Measurements from ENCODE around the gene RNF213. TPM values are rescaled to one million over a fixed set of nuclear protein-coding genes. Genes with fewer than 3 reads are reported as not detected.
A peak's percentile ranks its signal among the peaks of the same experiment; 100 is the strongest.

Gene RNF213
- total RNA-seq, 6 experiments from 2014 or later, result 59.1 to 87.7 (median 73.0) TPM

GRCh38 chr17:80364091-80364691, 103.5 kb downstream of the RNF213 start:
- 89% methylated on average over 16 of the region's 29 CpGs for WGBS (ENCODE audit: insufficient coverage, low coverage, low lambda C conversion rate, missing lambda C conversion rate)
- TF ChIP-seq, protein P1, sequence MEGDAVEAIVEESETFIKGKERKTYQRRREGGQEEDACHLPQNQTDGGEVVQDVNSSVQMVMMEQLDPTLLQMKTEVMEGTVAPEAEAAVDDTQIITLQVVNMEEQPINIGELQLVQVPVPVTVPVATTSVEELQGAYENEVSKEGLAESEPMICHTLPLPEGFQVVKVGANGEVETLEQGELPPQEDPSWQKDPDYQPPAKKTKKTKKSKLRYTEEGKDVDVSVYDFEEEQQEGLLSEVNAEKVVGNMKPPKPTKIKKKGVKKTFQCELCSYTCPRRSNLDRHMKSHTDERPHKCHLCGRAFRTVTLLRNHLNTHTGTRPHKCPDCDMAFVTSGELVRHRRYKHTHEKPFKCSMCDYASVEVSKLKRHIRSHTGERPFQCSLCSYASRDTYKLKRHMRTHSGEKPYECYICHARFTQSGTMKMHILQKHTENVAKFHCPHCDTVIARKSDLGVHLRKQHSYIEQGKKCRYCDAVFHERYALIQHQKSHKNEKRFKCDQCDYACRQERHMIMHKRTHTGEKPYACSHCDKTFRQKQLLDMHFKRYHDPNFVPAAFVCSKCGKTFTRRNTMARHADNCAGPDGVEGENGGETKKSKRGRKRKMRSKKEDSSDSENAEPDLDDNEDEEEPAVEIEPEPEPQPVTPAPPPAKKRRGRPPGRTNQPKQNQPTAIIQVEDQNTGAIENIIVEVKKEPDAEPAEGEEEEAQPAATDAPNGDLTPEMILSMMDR (IDR thresholded peaks at IDR 0.05), result peak in 3 of 4 donors; percentile 14 to 26 (median 14)
- no peak for TF ChIP-seq POLR2A (IDR thresholded peaks at IDR 0.05)
- intact Hi-C loops (cut with DNase I), result no loop called here

DNA sequence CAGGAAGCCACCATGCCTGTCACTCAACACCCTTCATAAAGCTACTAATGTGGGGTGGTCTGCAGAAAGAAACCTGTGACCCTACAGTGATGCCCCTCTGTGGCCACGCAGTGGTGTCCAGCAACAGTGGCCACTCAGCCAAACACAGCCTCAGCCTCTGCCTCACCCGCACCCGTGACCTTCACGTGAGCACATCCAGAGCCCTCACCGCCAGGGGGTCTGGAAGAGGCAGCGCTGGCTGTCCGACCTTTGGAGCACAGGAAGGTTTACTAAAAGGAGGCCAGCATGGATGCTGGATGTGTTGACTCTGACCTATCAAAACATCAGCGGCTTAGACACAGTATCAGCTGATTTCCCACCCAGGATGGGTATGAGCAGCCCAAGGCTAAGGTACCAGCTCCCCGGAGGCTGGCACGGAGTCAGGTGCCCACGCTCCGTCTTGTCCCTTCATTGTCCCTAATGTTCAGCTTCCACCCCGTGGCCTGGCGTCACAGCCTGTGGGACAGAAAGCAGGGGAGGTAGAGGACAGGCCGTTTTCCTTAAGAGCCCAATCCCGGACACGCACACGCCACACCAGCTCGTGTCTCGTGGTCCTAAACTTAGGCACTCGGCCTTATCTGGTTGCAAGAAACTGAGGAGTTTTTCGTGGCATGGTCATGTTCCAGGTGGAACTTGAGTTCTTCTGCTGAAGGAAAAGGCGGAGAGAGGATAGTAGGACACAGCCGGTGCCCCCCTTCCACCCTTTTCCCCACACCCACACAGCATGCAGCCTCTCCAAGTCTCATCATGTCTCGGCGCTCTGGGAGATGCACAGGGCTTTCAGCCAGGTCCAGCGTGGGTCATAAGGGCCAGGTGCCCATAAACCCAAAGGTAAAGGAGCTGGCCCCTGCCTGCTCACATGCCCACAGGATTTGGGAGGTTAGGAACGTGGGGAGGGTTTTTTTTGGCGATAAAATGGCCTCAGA, 104.6 kb downstream of the RNF213 start:
- ATAC-seq (no peak), DNase-seq (peak in 2 of 3 donors; percentile 15 to 37)
- no peaks in the 10 kb centered on the region for H3K9me3 ChIP-seq
- H3K27me3 ChIP-seq, result no peaks in the 10 kb centered on the region
- WGBS (ENCODE audit: insufficient coverage, low coverage, low lambda C conversion rate, missing lambda C conversion rate), result 87% methylated on average over 11 of the region's 29 CpGs
- no peak overlapping the region for H3K27ac ChIP-seq
- H3K36me3 ChIP-seq, result peaks cover 18 to 96% (median 50%) of the 10 kb centered on the region in 4 donors
- intact Hi-C loops (cut with DNase I), result no loop called here
- H3K4me3 ChIP-seq, result no peak overlapping the region
- TF ChIP-seq POLR2A (IDR thresholded peaks at IDR 0.05), result no peak
- TF ChIP-seq, protein P1 (IDR thresholded peaks at IDR 0.05), result no peak
- H3K4me1 ChIP-seq, result no peaks in the 10 kb centered on the region

More at GRCh38 chr17:80364091-80364691, 103.5 kb downstream of the RNF213 start:
- peak in 1 of 4 donors; percentile 17 for ATAC-seq
- Histone ChIP-seq H3K27me3 (no peaks in the 10 kb centered on the region), H3K27ac (no peak overlapping the region), H3K36me3 (peaks cover 14 to 95% (median 47%) of the 10 kb centered on the region in 4 donors), H3K9me3 (no peaks in the 10 kb centered on the region), H3K4me3 (no peak overlapping the region), H3K4me1 (no peaks in the 10 kb centered on the region)
- DNase-seq, result peak in 2 of 3 donors; percentile 19 to 52

DNA sequence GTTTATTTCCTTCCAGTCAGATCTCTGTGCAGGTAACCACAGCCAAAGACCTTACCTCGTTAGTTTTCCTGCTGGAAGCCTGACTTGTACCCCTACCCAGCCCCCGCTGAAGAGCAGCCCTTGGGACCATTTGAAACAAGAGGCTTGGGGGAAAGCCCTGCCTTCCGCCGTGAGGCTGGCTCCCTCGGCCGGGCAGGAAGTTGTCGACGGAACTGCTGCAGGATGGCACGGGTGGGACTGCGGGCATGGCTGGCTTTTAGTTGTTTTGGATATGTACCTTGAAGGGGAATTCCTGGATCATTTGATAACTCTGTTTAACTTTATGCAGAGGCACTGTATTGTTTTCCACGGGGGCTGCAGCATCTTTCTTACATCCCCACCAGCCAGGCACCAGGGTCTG, 105.3 kb downstream of the RNF213 start:
- H3K27ac ChIP-seq, result no peak overlapping the region

DNA sequence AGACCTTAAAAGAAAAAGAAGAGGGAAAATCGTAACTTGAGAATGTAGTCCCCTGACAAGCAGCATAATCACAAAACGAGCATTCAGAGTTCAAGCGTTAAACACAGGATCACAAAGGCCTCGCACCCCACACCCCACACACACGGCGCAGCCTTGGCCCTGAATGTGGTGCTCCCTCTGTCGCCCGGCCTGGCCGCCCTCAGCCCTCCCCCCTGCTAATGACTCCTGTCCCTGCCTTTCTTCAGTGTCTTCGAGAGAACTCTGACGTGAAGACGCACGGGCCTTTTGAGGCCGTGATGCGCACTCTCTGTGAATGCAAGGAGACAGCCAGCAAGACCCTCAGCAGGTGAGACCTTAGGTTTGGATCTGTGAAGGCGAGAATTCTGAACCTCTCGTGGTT, 106.9 kb downstream of the RNF213 start:
- Histone ChIP-seq H3K27ac (no peak overlapping the region), H3K27me3 (no peaks in the 10 kb centered on the region), H3K4me1 (no peaks in the 10 kb centered on the region), H3K4me3 (no peak overlapping the region), H3K36me3 (peaks cover 16 to 98% (median 55%) of the 10 kb centered on the region in 4 donors), H3K9me3 (no peaks in the 10 kb centered on the region)
- TF ChIP-seq, protein P1 (IDR thresholded peaks at IDR 0.05), result no peak
- no peak for TF ChIP-seq POLR2A (IDR thresholded peaks at IDR 0.05)
- DNase-seq, result peak in 2 of 3 donors; percentile 9 to 36
- WGBS (ENCODE audit: insufficient coverage, low coverage, low lambda C conversion rate, missing lambda C conversion rate), result 95% methylated on average over 11 of the region's 17 CpGs
- no peak for ATAC-seq
- intact Hi-C loops (cut with DNase I), result no loop called here

More for the DNA sequence above, 105.3 kb downstream of the RNF213 start:
- WGBS (ENCODE audit: insufficient coverage, low coverage, low lambda C conversion rate, missing lambda C conversion rate), result 47% methylated on average over 3 of the region's 11 CpGs
- intact Hi-C loops (cut with DNase I), result no loop called here
- ATAC-seq (no peak), DNase-seq (peak in 2 of 3 donors; percentile 15 to 24)
- H3K9me3 ChIP-seq, result no peaks in the 10 kb centered on the region
- H3K36me3 ChIP-seq, result peaks cover 13 to 96% (median 52%) of the 10 kb centered on the region in 4 donors
- TF ChIP-seq, protein P1 (IDR thresholded peaks at IDR 0.05), result no peak
- TF ChIP-seq POLR2A (IDR thresholded peaks at IDR 0.05), result no peak
- no peak overlapping the region for H3K4me3 ChIP-seq
- no peaks in the 10 kb centered on the region for H3K27me3 ChIP-seq
- no peaks in the 10 kb centered on the region for H3K4me1 ChIP-seq
